ENCODE data around the gene KCNQ5.
A peak's percentile ranks its signal among the peaks of the same experiment; 100 is the strongest.

The KCNQ5 gene

DNA sequence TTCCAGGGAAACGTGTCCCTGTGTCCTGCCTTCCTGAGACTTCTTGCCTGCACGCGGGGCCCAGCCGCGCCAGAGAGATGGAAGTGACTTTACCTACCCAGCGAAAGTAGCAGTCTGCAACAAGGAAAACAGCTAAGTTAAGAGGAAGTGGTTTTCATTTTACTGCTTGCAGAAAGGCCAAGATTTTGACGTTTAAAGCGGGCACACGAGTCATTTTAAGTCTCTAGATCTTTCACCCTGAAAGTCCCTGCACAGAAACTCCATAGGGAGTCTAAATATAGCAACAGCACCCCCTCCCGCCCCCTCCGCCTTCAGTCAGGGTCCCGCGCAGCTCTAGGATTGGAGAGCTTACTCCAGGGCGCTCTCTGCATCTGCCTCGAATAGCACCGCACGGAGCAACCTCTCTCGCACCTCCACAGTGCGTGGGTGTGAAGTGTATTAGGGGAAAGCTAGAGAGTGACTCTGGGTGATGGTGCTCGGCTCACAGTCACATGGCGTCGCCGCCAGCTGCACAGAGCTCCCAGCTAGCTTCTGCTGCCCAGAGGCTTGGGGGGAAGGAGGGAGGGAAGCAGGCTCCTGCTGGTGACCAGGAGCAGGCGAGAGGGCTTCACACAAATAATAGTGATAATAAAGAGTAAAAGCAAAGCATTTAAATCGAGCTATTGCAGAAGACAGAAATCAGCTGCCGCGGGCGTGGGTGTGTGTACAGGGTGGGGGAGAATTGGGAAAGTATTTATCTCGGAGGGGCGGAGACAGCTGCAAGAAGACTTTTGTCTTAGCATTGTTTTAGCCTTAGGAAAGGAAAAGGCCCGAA, 1.8 kb upstream of the KCNQ5 start:
- Histone ChIP-seq H3K4me1 (peaks cover 66% of the 10 kb centered on the region), H3K9ac (peak overlapping the region; percentile 98), H3K9me3 (no peaks in the 10 kb centered on the region), H3K27me3 (no peaks in the 10 kb centered on the region), H3K4me3 (peak overlapping the region; percentile 85), H3K36me3 (no peaks in the 10 kb centered on the region), H3K27ac (peak overlapping the region; percentile 99), H3K4me2 (peak overlapping the region; percentile 94), H4K20me1 (no peaks in the 10 kb centered on the region)
- no peak for TF ChIP-seq Cebpa-rat (IDR thresholded peaks at IDR 0.05)

DNA sequence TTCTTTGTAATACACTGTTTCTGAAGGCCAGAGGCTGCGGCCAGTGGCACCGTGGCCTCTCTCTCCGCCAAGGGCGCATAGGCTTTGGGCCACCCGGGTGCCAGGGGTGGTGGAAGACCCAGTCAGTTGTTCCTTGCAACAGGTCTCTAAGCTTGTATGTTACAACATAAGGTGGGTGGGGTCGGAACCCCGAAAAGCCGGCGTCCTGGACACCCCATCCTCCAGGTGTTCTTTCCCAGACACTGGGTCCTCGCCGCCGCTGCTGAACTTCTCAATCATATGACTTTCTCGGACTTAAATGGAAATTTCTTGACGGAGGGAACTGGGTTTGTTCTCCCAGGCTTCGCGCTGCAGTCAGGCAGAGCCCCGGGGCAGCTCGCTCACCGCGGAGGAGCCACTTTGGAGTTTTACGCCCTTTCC, 983 bp upstream of the KCNQ5 start:
- H3K9ac ChIP-seq = peak overlapping the region; percentile 98
- H4K20me1 ChIP-seq = no peaks in the 10 kb centered on the region
- peak overlapping the region; percentile 99 for H3K27ac ChIP-seq
- H3K36me3 ChIP-seq = no peaks in the 10 kb centered on the region
- peak overlapping the region; percentile 85 for H3K4me3 ChIP-seq
- peaks cover 74% of the 10 kb centered on the region for H3K4me1 ChIP-seq
- H3K9me3 ChIP-seq = no peaks in the 10 kb centered on the region
- peak overlapping the region; percentile 94 for H3K4me2 ChIP-seq
- TF ChIP-seq Cebpa-rat (IDR thresholded peaks at IDR 0.05) = no peak
- no peaks in the 10 kb centered on the region for H3K27me3 ChIP-seq

DNA sequence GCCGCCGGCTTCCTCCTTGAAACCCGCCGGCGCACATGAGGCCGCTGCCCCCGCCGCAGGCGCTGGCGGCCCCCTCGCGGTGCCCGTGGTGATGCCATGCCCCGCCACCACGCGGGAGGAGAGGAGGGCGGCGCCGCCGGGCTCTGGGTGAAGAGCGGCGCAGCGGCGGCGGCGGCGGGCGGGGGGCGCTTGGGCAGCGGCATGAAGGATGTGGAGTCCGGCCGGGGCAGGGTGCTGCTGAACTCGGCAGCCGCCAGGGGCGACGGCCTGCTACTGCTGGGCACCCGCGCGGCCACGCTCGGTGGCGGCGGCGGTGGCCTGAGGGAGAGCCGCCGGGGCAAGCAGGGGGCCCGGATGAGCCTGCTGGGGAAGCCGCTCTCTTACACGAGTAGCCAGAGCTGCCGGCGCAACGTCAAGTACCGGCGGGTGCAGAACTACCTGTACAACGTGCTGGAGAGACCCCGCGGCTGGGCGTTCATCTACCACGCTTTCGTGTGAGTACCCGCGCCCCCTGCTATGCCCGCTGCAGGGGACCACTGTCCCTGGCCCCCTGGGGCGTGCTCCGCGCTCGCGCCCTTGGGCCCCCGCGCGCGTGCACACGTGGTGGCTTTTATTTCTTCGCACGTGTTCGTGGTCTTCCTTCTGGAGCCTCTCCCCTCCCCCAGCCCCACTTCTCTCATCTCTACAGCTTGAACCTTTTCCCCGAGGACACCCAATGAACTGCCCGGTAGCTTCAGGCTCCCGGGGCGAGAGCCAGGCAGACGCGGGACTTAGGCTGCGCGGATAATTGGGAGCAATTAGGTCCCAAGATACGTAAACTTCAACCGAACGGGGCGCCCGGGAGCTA, 453 bp downstream of the KCNQ5 start:
- peak overlapping the region; percentile 99 for H3K27ac ChIP-seq

DNA sequence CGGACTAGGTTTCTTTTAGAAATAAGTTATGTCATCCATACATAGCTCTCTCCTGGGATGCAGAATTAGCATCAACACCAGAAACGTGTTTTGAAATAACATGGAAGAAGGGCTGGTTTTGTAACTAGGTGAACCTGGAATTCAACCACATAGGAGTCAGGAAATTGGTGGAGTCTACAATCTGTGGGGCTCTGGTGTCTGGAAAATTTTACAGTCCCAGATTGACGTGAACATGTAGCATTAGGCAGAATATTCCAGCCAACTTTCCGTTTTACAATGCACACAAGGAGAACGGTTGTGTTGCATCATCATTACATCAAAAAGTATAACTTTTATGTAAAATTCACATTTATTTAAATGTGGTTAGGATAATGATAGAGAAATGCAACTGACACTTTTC, 1.9 kb downstream of the KCNQ5 start:
- Histone ChIP-seq H3K4me1 (peaks cover 49% of the 10 kb centered on the region), H4K20me1 (peaks cover 26% of the 10 kb centered on the region; the same call in 1 of the 2 replicates), H3K4me3 (peak overlapping the region; percentile 85), H3K27ac (peak overlapping the region; percentile 99), H3K27me3 (no peaks in the 10 kb centered on the region), H3K9ac (peak overlapping the region; percentile 98), H3K4me2 (peak overlapping the region; percentile 94), H3K9me3 (peaks cover 3% of the 10 kb centered on the region; the same call in 1 of the 2 replicates), H3K36me3 (peaks cover 21% of the 10 kb centered on the region)
- peak; percentile 43; the same call in 1 of the 2 replicates for TF ChIP-seq Cebpa-rat (IDR thresholded peaks at IDR 0.05)

More for the DNA sequence above, 453 bp downstream of the KCNQ5 start:
- Histone ChIP-seq H3K4me2 (peak overlapping the region; percentile 94), H3K4me1 (peaks cover 62% of the 10 kb centered on the region), H3K9me3 (no peaks in the 10 kb centered on the region), H3K27me3 (no peaks in the 10 kb centered on the region), H4K20me1 (peaks cover 12% of the 10 kb centered on the region; the same call in 1 of the 2 replicates), H3K9ac (peak overlapping the region; percentile 98), H3K4me3 (peak overlapping the region; percentile 85), H3K36me3 (peaks cover 6% of the 10 kb centered on the region)
- TF ChIP-seq Cebpa-rat (IDR thresholded peaks at IDR 0.05) = no peak

DNA sequence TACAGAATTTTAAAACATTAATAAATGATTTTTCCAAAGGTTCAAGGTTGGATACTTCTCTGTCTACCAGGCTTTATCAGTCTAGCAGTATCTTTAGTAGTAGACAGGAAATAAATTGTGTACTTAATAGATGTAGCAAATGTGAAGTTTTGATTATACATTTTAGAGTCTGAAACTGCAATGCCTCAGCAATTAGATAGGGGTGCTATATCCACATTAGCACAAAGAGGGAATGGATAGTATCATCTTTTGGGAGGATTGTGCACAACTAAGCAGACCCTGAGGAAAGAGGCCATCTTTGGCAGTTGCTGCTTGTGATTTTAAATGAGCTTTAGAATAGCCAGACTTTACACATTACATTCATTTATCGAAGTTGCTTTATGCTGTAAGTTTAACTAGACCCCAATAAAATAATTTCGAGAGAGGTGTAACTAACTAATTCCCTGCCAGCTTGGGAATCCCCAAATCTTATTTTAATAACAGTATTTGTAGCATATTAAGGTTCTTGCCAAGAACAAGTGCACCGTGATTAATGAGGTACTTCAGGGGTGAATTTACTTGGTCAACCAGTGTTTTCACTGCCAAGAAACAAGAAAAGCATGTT, 2.8 kb downstream of the KCNQ5 start:
- H3K4me2 ChIP-seq = peak overlapping the region; percentile 94
- H4K20me1 ChIP-seq = peaks cover 35% of the 10 kb centered on the region; the same call in 1 of the 2 replicates
- no peak overlapping the region for H3K27ac ChIP-seq
- H3K9me3 ChIP-seq = peaks cover 6% of the 10 kb centered on the region; the same call in 1 of the 2 replicates
- peaks cover 25% of the 10 kb centered on the region for H3K36me3 ChIP-seq
- H3K27me3 ChIP-seq = no peaks in the 10 kb centered on the region
- peaks cover 41% of the 10 kb centered on the region for H3K4me1 ChIP-seq
- H3K9ac ChIP-seq = no peak overlapping the region
- H3K4me3 ChIP-seq = peak overlapping the region; percentile 85; the same call in 1 of the 2 replicates
- TF ChIP-seq Cebpa-rat (IDR thresholded peaks at IDR 0.05) = no peak

DNA sequence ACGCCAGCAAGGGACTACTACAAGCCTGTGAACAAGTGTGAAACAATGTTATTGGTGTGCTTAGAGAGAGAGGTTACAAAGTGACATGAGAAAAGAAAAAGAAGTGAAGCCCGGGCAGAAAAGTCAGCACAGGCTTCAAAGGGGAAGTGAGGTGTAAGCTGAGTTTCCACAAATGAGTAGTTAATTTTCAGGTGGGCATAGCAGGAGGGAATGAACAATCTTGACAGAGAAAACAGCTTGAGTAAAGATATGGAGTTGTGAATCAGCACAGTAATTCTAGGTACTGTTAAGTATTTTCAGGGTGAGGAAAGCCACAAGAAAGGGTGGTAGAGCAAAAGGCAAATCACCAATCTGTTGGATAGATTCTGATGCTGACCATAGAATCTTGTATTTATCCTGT, 4.3 kb downstream of the KCNQ5 start:
- TF ChIP-seq Cebpa-rat (IDR thresholded peaks at IDR 0.05) = no peak
- peaks cover 38% of the 10 kb centered on the region for H3K36me3 ChIP-seq
- H3K27me3 ChIP-seq = no peaks in the 10 kb centered on the region
- H3K27ac ChIP-seq = no peak overlapping the region
- no peak overlapping the region for H3K4me2 ChIP-seq
- peaks cover 38% of the 10 kb centered on the region; the same call in 1 of the 2 replicates for H4K20me1 ChIP-seq
- no peak overlapping the region for H3K9ac ChIP-seq
- no peak overlapping the region for H3K4me3 ChIP-seq
- peaks cover 26% of the 10 kb centered on the region for H3K4me1 ChIP-seq
- peaks cover 12% of the 10 kb centered on the region for H3K9me3 ChIP-seq

DNA sequence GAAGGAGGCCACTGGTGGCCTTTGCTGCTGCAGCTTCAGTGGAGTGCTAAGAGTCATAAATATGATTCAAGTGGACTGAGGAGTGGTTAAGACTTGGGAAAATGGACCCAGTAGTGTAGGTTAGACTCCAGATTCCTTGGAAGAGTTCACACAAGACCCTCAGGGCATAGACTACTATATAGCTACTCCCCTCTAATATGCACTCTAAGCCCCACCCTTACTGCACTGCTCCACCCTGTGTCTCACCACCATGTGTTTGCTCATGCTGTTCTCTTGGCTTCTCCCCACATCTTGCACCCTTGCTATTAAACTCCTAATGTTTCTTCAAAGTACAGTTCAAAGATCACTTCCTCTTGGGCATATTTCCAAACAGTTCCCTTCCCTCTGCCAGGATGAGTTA, 5.7 kb downstream of the KCNQ5 start:
- Histone ChIP-seq H3K9ac (no peak overlapping the region), H3K4me1 (peaks cover 26% of the 10 kb centered on the region), H3K27me3 (no peaks in the 10 kb centered on the region), H3K36me3 (peaks cover 52% of the 10 kb centered on the region), H3K9me3 (peaks cover 26% of the 10 kb centered on the region), H3K27ac (no peak overlapping the region), H3K4me3 (no peak overlapping the region), H3K4me2 (no peak overlapping the region), H4K20me1 (peaks cover 38% of the 10 kb centered on the region; the same call in 1 of the 2 replicates)
- TF ChIP-seq Cebpa-rat (IDR thresholded peaks at IDR 0.05) = no peak

DNA sequence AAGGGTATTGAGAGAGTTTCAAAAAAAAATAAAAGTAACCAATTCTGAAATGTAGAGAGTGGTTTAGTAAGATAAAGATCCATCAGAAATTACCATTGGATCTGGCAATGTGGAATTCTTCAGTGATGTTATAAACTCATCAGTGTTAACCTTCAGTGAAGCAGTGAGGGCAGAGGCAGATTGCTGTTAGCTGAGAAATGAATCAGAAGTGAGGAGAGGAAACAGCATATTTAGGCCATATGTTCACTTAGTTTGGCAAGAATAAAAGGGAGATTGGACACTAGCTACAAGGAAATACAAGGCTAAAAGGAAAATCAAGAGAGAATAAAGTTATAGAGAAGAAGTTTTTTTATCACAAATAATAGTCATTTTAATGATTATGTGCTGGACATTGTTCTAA, 9.6 kb downstream of the KCNQ5 start:
- H3K36me3 ChIP-seq = peaks cover 64% of the 10 kb centered on the region
- no peaks in the 10 kb centered on the region for H3K4me1 ChIP-seq
- no peak overlapping the region for H3K27ac ChIP-seq
- H3K9me3 ChIP-seq = peaks cover 34% of the 10 kb centered on the region
- H3K4me3 ChIP-seq = no peak overlapping the region
- no peak overlapping the region for H3K9ac ChIP-seq
- H3K4me2 ChIP-seq = no peak overlapping the region
- peaks cover 72% of the 10 kb centered on the region for H4K20me1 ChIP-seq
- H3K27me3 ChIP-seq = no peaks in the 10 kb centered on the region
- no peak for TF ChIP-seq Cebpa-rat (IDR thresholded peaks at IDR 0.05)

DNA sequence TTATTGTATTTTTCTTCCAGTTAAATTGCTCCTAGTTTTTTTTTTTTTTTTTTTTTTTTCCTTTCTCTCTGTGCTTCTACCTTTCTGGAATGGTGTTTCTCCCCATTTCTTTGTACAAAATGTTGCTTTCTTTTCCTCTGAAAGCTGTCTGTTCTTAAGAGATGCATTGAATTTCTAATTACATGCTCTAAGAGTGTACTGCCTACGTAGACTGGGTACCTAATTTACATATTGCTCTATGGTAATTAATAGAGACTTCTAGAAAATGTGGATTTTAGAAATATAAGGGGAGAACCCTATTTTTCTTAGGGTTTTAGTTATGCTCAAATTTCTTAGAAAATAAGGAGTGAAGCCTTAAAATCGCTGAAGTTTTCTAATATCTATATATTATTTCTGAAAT, 13.8 kb downstream of the KCNQ5 start:
- no peak for TF ChIP-seq Cebpa-rat (IDR thresholded peaks at IDR 0.05)
- Histone ChIP-seq H3K9me3 (peaks cover 27% of the 10 kb centered on the region), H3K4me2 (no peak overlapping the region), H3K9ac (no peak overlapping the region), H4K20me1 (peaks cover 79% of the 10 kb centered on the region), H3K4me1 (no peaks in the 10 kb centered on the region), H3K27me3 (no peaks in the 10 kb centered on the region), H3K36me3 (peaks cover 39% of the 10 kb centered on the region), H3K4me3 (no peak overlapping the region), H3K27ac (no peak overlapping the region)
